GM18907 (cell line): ENCODE data around the gene FBN1.
A peak's percentile ranks its signal among the peaks of the same experiment; 100 is the strongest.

ENCODE experiments used
- ATAC-seq: cut with Tn5 transposase; IDR thresholded peaks from one replicate; pipeline ENCODE4 v1.9.1; 2021; ENCODE audit warnings: mild to moderate bottlenecking, moderate library complexity; ENCODE audit not compliant: unreplicated experiment

FBN1 gene

DNA sequence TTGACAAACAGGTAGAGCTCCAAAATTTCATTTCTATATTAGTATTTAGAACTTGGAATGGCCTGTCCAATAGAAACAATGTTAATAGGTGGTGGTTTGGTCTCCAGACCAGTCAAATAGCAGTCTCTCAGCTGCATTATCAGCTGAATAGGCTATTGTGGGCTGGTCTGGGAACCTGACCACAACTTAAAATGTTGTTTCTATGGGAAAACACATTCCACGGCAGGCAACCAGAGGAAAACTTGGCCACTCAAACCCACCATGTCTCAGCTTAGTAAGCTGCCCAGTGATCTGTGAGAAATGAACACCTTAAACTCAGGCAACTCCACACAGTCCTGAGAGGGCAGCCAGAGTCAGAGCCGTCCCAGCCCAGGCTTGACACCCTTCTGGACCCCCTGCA, 20.4 kb downstream of the FBN1 start:
- no peak for ATAC-seq

DNA sequence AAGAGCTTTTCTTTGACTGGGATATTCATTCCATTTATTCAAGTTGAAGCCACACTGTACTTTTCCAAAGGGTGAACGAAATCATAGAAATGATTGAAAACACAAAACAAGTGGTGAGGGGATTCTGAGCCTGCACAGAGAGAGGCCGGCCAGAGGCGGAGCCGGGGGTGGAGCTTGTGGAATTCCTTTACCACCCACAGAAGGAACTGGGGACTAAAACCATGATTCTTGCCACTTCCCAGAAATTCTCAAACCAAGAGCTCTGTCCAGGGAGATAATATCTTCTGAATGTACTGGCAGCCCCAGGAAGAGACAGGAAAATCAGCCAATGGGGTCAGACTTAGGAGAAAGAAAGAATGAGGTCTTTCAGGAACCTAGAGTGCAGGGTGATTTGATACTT, 20.8 kb downstream of the FBN1 start:
- ATAC-seq, result no peak

DNA sequence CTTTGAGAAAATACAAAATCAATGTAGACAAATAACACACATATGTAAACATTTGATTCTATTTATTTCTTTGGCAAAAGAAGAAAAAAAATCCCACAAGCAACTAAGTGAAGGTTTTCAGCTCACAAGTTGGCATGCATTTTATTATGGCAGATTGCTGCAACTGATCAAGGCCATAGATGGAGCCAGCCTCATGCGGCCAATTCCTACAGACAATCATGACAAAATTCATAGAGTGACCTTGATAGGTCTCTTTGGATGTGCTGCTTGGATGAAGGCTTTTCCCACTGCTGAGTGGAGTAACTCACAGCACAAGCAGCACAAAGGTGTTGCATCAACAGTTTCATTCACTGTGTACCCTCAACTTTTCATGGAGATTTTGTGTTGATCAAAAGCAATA, 22.1 kb downstream of the FBN1 start:
- ATAC-seq, result no peak

DNA sequence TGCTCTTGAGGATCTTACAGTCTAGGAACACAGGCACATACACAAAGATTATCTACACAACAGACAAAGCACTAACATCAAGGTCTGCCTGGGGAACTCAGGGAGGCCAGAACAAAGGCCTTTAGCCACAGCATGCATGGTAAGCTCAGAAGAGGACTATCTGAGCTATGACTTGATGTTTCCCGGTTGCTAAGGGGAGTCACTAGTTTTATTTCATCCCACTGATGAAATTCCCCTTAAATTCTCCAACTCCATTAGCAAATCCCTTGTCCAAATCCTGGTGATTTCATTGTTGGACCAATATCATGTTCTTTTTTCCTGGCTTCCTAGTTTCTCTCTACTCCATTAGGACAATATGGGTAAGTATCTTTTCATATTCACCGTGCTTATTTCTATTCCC, 23.3 kb downstream of the FBN1 start:
- no peak for ATAC-seq

DNA sequence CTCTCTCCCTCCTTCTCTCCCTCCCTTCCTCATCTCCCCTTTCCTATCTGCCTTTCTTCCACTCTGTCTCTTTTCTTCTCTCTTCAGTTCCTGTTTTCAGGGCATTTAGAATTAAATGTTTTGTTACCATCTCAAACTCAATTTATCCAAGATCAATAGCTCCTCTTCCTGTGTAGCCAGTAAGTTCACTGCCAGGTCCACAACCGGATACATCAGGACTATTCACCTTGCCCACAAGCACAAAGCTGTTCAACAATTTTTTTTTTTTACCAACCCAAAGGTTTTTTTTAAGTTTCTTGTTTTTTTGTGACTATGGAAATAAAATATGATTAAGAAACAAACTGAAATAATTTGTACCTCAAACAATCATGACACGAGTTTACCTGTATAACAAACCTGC, 26.1 kb downstream of the FBN1 start:
- ATAC-seq, result no peak

DNA sequence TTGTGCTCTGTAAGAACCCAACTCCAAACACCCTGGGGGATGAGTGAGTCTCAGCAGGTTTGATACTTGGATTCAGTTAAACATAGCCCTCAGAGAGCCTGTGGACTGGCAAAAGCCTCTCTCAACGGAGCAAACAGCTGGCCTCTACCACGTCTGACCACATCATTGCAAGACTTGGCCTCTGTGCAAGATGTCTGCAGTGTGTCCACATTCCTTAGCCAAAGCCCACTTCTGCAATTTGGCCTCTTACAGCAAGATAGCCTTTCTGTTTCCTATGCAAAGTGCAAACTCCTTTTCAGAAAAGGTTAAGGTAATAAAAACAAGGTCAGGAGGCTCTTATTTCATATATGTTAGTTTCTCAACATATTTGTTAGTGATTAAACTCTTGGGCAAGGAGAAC, 27.9 kb downstream of the FBN1 start:
- no peak for ATAC-seq

DNA sequence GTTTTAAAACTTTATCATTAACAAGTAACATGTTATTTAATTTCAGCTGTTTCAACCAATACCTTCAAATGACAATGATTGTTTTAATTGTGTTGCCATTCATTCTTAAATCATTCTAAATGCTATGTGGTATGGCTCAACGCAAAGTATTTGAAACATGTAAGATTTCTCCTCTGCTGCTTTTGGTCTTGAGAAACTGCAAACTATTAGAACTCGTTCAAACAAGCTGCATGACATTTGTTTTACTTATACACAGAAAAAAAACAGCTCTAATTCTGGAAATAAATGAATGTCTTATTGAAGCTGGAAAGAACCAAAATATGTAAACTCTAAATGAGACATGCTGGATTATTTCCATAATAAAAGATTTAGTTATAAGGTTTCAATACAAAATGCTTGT, 29.3 kb downstream of the FBN1 start:
- no peak for ATAC-seq

DNA sequence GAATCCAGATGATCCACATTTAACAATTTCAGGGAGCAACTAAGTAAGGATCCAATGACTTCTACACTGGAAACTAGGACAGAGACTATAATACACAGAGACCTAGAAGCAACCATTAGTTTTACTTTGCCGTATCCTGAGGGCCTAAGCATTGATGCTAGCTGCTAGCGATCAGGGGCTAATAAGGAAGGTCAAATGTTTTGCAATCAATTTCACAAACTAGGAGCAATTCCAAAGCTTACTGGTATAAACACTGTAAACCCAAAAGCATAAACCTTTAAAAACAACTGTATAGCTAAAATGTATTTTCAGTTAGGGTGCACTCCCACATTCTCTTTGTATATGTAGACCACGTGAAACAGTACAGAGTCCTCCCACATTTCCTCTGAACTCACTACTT, 31.5 kb downstream of the FBN1 start:
- ATAC-seq, result no peak

DNA sequence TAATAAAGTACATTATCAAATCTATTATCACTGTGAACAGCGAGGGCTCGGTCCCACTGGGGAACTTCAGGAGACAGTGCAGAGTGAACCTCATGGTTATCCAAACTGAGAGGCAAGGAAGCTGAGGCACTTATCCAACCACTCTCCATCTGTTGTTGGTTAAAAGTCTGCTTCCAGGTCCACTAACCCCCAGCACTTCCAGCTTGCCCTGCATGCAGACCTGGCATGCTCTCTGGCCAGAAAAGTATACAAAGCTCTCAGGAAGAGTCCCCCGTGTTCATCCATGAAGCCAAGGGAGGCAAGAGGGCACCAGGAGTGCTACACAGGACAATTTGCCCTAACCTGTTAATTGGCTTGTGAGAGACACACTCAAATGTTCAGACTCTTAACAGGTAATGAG, 36.0 kb downstream of the FBN1 start:
- no peak for ATAC-seq

DNA sequence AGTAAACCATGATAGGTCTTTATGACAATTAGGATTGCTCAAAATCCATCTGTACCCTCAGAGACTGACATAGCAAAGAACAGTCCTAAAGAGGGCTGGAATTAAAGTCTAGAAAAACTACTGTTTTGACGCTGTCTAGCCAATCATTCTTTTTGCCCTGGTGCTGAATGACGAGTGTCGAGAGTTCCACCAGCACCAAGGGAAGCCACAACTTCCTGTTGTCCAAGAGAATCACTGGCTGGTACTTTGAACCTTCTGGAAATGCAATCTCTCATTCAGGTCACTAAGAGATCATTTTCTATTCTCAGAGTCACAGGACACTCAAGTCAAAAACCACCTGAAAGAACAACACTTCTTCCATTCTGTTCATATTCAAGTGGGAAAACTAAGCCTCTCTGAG, 37.7 kb downstream of the FBN1 start:
- ATAC-seq, result no peak

DNA sequence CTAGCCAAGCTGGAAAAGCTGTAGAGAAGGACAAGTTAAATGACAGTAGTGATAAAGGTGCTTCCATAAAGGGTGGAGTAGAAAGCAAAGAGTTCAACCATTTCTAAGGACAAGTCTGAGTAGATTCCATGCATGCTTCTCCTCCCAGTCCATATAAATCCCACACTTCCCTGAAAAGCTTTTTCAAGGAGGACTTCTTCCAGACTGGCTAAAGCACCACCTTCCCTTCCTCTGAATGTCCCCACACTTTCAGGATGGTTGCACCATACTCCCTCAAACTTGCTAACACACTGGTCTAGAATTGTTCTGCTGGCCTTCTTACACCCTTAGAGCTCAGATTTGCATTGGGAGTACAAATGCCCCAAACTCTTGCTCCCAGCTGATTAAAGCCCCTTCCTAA, 40.9 kb downstream of the FBN1 start:
- ATAC-seq, result no peak

DNA sequence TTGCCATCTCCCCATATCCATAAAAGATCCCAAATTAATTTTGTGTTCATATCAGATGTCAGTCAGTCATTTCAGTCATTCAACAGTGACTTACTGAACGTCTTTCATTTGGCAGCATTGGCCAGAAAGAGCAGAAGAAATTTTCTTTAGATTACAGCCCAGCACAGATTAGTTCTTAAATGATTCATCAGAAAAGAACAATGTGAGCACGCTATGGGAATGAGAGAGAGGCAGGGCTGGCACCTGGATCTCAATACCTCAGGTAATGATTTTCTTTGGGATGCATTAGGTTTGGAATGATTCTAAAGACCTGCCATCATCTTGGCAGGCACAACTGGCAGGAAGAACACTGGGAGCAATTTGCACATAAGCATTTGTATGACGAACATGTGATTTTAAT, 41.6 kb downstream of the FBN1 start:
- ATAC-seq, result no peak

DNA sequence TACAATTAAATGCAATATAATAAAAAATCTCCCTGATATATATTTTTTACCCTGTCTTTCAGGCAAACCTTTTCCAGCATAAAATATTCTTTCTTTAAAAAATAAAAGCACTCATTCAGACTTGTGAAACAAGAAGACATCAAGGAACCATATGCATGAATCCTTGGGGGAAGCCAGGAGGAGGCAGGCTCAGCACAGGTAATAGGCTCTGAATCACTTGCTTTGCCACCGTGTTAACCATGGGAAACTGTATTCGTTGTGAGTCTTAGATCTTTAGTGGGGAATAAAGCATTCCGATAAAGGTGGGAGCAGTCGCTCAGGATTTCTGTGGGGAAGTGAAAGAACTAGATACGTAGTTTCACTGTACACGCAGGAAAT, 42.4 kb downstream of the FBN1 start:
- no peak for ATAC-seq

DNA sequence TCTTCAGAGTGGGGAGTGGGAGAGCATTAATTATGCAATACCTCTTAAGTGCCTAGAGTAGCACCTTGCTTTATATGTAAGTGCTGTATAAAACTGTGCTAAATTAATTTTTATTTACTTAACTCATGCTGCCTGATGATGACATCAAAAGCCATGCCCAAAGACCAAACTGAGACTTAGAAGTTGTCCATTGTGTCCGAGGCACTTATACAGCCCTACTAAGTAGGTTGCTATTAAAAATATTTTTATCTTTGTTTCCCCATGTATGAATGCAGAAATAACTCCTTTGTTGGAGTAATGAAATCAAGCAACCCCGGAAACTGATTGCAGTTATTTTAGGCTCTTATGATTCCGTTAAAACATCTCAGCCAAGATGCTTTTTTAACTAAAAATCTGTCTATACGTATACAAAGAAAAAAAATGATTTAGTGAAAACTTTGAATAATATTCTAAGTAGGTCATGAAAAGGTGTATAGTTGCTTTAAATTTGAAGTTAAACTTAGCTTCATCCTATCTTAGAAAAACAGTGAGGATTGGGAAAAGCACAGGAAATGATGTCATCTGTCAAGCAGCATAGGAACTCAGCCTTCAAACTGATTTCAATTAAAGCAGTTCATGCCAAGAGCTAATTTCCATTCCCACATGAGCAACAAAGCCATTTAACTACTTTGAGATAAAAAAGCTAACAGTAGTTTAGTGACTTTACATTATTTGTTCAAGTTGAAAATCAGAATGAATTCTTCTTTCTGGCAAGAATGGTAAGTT, 43.0 kb downstream of the FBN1 start:
- no peak for ATAC-seq

DNA sequence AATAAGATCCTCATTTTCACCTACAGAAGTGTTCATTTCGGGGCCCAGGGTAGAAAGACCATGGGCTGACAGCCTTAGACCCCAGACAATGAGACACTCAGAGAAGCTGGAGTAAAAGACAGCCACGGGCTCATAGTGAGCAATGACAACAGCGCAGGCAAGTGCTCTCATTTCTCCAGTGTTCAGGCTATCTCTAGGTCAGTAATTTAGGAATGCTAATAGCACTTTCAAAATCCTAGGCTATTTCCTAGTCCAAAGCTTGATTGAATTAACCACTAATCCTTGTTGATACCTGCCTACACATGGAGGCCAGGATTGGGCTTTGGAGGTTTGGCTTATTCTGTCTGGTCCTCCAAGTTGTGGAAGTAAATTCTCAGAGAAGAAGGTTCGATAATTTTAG, 44.4 kb downstream of the FBN1 start:
- ATAC-seq, result no peak

DNA sequence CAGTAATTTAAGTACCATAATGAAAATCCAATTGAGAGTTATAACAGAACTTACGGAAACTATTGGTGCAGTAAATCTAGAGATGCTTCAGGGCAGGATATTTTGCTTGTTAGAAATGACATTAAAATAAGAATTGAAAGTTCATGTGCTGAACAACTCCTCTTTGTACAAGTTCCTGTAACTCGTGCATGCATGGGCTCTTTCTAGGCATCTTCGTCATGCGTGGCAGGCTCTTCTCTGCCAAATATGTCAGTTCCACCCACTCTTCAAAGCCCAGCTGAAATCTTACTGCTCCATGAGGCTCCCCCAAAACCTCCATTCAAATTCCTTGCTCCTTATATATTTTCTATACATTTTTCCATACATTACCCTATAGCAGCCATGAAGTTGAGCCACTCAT, 48.7 kb downstream of the FBN1 start:
- ATAC-seq, result no peak

DNA sequence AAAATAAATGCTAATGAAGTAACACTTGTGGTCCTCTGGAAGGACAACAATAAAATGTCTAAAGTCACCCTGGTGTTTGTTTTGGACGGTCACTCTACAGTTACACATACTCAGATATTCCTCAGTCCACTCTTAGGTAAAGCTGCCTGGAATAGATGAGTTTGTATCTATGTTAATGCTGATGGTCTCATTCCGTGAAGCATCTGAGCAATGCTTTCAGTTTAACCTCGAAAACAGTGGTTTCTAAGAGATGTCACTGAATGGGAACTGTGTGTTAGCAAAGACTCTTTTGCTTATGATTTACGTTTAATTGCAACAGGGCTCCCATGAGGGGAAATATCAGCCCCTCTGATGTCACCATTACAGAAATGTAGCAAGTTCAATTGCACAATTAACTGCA, 49.1 kb downstream of the FBN1 start:
- peak; percentile 23 for ATAC-seq

DNA sequence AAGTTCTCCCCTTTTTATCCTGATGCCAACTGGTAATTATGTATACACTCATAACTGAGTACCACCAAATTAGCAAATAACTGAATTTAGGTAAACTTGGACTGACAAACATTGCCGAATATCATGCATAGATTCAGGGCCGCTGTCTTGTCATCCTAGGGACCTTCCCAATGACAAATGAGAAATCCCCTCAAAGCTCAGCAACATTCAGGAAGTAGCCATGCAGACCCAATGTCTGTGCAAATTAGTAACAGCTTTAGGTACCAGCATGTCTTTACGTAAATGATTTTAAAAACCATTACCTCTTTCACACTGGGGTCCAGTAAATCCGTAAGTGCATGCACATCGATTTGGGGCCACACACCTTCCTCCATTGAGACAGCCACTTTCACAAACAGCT, 49.5 kb downstream of the FBN1 start:
- peak; percentile 59 for ATAC-seq

DNA sequence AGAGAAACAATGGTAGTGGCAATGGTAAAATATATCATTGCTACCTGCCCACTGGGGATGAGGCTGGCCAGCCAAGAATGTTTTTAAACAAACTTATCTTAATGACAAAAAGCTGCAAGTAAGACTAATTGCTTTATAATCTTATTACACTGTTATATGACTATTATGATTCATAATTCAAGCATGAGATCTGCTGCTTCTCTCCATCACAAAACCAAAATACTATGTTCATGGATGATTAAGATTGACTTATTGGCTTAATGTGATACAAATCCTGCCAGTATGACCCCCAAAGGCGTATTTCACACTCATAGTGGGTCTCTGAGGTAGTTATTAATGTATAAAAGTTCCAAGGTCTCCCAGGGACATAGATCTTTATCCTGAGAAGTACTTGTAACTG, 52.6 kb downstream of the FBN1 start:
- ATAC-seq, result no peak

DNA sequence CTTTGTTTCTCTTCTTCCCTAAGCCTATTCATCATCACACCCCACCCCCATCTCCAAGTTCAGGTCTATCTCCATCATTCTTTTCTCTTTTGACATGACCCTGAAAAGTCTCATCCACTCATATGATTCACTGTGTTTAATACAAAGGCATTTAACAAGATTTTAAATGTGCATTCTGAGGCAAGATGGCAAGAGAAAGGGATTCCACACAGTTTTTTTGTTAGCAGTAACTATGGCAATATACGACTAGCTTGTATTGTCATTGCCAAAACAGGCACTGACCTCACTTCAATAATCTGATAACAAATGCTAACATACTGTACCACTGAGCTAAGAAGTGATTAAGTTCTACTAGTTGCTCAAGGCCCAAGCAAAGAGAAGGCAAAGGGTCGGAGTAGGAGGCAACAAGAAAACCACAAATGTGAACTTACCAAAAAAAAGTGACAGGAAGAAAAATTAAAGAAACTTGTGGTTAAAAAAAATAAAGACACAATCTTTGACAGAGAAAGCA, 53.2 kb downstream of the FBN1 start:
- no peak for ATAC-seq

DNA sequence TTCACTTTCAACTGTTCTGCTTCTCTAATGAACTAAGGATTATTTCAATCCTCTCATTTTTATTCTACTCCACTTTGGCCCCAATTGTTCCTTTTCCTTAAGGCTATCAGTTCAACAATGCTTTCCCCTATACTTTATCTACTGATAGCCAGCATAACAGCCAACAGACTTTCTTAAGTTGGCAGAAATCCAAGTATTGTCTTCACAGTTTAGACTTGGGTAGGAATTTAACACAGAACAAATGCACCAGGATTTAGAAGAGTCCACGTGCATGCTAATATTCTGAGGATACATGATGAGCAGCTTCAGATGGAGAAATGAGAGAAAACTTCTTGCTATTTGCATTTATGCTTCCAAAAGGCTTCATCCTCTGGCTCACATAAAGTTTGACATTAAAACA, 54.8 kb downstream of the FBN1 start:
- no peak for ATAC-seq

DNA sequence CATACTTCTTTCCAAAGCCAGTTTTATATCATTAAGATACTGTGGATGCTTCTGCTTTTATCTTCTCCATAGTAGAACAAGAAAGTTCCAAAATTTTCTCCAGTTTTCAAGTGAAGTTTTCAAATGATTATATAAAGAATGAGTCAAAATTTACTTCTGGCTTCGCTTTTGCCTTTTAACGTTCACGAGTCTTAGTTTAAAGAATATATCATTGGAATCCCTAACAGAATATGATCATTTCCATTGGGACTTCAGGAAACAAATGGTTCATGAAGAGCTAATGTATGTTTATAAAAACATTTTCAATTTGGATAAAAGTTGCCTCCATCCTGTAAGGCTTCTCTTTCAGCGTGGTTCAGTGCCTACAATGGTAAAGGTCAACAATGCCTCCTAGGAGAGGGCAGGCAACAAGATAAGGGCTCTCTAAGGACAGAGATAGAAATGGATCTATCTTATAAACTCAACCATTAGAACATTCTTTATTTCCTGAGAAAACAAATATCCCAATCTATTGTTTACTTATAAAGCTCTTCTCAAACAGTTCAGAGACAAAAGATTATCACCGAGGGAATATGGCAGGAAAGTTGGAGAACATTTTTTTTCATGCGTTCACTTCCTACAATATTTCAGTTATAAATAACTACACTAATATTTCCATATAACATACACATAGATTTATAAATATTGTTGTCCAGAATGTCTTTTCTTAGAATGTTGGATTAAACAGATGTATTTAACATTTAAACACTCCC, 60.5 kb downstream of the FBN1 start:
- ATAC-seq, result no peak
